Gastrocnemius medialis (tissue), 4 donors: ENCODE data around the gene CCNQ.

Experiments
- CTCF ChIP-seq, 5 experiments: fragments of 450-650 bp in 3 of 5; fragments of 200-600 bp in 2 of 5; sonication (generic) in 2 of 5; IDR thresholded peaks in 4 of 5; conservative IDR thresholded peaks in 1 of 5; 1 replicate in 4 of 5; 2 replicates in 1 of 5; pipeline ENCODE4 v1.5.1; 2016 to 2019; ENCODE audit warnings: antibody characterized with exemption in 5 of 5, mild to moderate bottlenecking in 3 of 5, moderate library complexity in 3 of 5
- POLR2A ChIP-seq, 2 donors: fragments of 450-650 bp; IDR thresholded peaks; one replicate each; pipeline ENCODE4 v1.6.1; 2017; ENCODE audit warnings: antibody characterized with exemption in 2 of 2, mild to moderate bottlenecking in 2 of 2, moderate library complexity in 2 of 2

GRCh38 chrX:153576961-153577360, 22.0 kb downstream of the CCNQ start:
- TF ChIP-seq CTCF (IDR thresholded peaks at IDR 0.05 in 4 of 5, conservative IDR thresholded peaks at IDR 0.05 in 1 of 5) (no peak), POLR2A (IDR thresholded peaks at IDR 0.05) (no peak)
